Neuronal stem cell (in vitro differentiated cells): ENCODE measurements around the gene AMMECR1.
"Not testable (repeated sequence)": the region's sequence is repeated elsewhere in the genome, so short reads cannot be mapped to it uniquely, and the experiment has no call there.

ENCODE experiments used
- DNase-seq: peaks from one replicate; pipeline ENCODE4 v3.0.0-alpha.2; 2013; ENCODE audit warnings: low spot score
- H2AFZ ChIP-seq: one replicate; pipeline ENCODE4 v1.6.1; 2013; ENCODE audit warnings: mild to moderate bottlenecking, low read length, inconsistent platforms
- H2AK5ac ChIP-seq: 2 replicates; pipeline ENCODE4 v1.6.1; 2013; ENCODE audit warnings: low read depth, mild to moderate bottlenecking, inconsistent platforms, low read length, moderate library complexity, mixed read lengths
- H2BK120ac ChIP-seq: 2 replicates; pipeline ENCODE4 v1.6.1; 2013; ENCODE audit warnings: low read depth, mild to moderate bottlenecking, inconsistent platforms, low read length, moderate library complexity, mixed read lengths
- H2BK12ac ChIP-seq: one replicate; pipeline ENCODE4 v1.6.1; 2013; ENCODE audit warnings: low read length, inconsistent platforms
- H2BK15ac ChIP-seq: 2 replicates; pipeline ENCODE4 v1.6.1; 2013; ENCODE audit warnings: mild to moderate bottlenecking, low read length, inconsistent platforms, mixed read lengths
- H2BK5ac ChIP-seq: one replicate; pipeline ENCODE4 v1.6.1; 2013; ENCODE audit warnings: inconsistent platforms, mild to moderate bottlenecking, low read length, moderate library complexity
- H3K14ac ChIP-seq: one replicate; pipeline ENCODE4 v1.6.1; 2013; ENCODE audit warnings: low read length, inconsistent platforms
- H3K18ac ChIP-seq: 2 replicates; pipeline ENCODE4 v1.6.1; 2013; ENCODE audit warnings: low read length, inconsistent platforms
- H3K23ac ChIP-seq: 2 replicates; pipeline ENCODE4 v1.6.1; 2013; ENCODE audit warnings: low read depth, mild to moderate bottlenecking, mixed read lengths, low read length, inconsistent platforms; ENCODE audit not compliant: poor library complexity
- H3K27ac ChIP-seq: replicated peaks from 3 replicates; pipeline ENCODE4 v1.5.1; 2013; ENCODE audit warnings: low read length, inconsistent platforms
- H3K27me3 ChIP-seq, 3 experiments: 2 replicates each; pipeline ENCODE4 v1.6.1; 2013; ENCODE audit warnings: low read length in 3 of 3, mild to moderate bottlenecking in 2 of 3, inconsistent platforms in 1 of 3, low read depth in 1 of 3, mixed read lengths in 1 of 3, moderate library complexity in 1 of 3; ENCODE audit not compliant: control insufficient read depth in 3 of 3, insufficient read depth in 3 of 3
- H3K36me3 ChIP-seq, 2 donors: replicated peaks in 1 of 2; 2 replicates each; pipeline ENCODE4 v1.6.1; 2013; ENCODE audit warnings: low read length in 2 of 2; ENCODE audit not compliant: control insufficient read depth in 2 of 2, insufficient read depth in 2 of 2
- H3K4ac ChIP-seq: 2 replicates; pipeline ENCODE4 v1.6.1; 2013; ENCODE audit warnings: inconsistent platforms, mild to moderate bottlenecking, low read length, moderate library complexity
- H3K4me1 ChIP-seq, 2 donors: 1 replicate in 1 of 2; 2 replicates in 1 of 2; pipeline ENCODE4 v1.6.1; 2013; ENCODE audit warnings: low read length in 2 of 2, low read depth in 1 of 2; ENCODE audit not compliant: control insufficient read depth in 2 of 2, insufficient read depth in 1 of 2
- H3K4me2 ChIP-seq: one replicate; pipeline ENCODE4 v1.6.1; 2013; ENCODE audit warnings: mild to moderate bottlenecking, low read length, inconsistent platforms; ENCODE audit not compliant: insufficient read depth, poor library complexity, severe bottlenecking
- H3K4me3 ChIP-seq, 2 donors: 2 replicates each; pipeline ENCODE4 v1.5.1; 2013; ENCODE audit warnings: low read length in 2 of 2, mild to moderate bottlenecking in 2 of 2, inconsistent platforms in 1 of 2, moderate library complexity in 1 of 2
- H3K79me1 ChIP-seq: one replicate; pipeline ENCODE4 v1.6.1; 2013; ENCODE audit warnings: low read depth, mild to moderate bottlenecking, inconsistent platforms, low read length, moderate library complexity
- H3K9ac ChIP-seq: one replicate; pipeline ENCODE4 v1.6.1; 2013; ENCODE audit warnings: mild to moderate bottlenecking, low read depth, low read length, inconsistent platforms; ENCODE audit not compliant: poor library complexity
- H3K9me3 ChIP-seq, 2 donors: replicated peaks in 1 of 2; 2 replicates each; pipeline versions ENCODE3 to v1.6.1; 2013; ENCODE audit warnings: low read length in 2 of 2, mild to moderate bottlenecking in 2 of 2, inconsistent platforms in 1 of 2, low read depth in 1 of 2, mixed read lengths in 1 of 2, moderate library complexity in 1 of 2; ENCODE audit not compliant: control insufficient read depth in 2 of 2, insufficient read depth in 1 of 2
- H4K8ac ChIP-seq: one replicate; pipeline ENCODE4 v1.6.1; 2013; ENCODE audit warnings: low read depth, mild to moderate bottlenecking, inconsistent platforms, low read length, moderate library complexity
- H4K91ac ChIP-seq: one replicate; pipeline ENCODE4 v1.6.1; 2013; ENCODE audit warnings: low read length, low read depth, mild to moderate bottlenecking, inconsistent platforms; ENCODE audit not compliant: poor library complexity
- WGBS, 2 donors: extraction: QIAGEN DNeasy Blood & Tissue Kit; methylation state at CpG; one replicate each; pipeline ENCODE4 v1.1.7; 2013; ENCODE audit warnings: missing lambda C conversion rate in 2 of 2, mixed read lengths in 1 of 2; ENCODE audit not compliant: insufficient read length in 2 of 2, insufficient replicate concordance in 1 of 2; ENCODE audit errors: extremely low coverage in 2 of 2; 5-methylcytosine and 5-hydroxymethylcytosine counted together

AMMECR1 gene

GRCh38 chrX:110157444-110157843, 160.4 kb downstream of the AMMECR1 start:
- Histone ChIP-seq H2BK15ac (no peak overlapping the region), H3K4me1 (peaks cover 0 to 2% of the 10 kb centered on the region in 2 donors), H3K18ac (no peak overlapping the region), H4K8ac (no peak overlapping the region), H3K4ac (no peak overlapping the region), H3K9ac (no peak overlapping the region), H4K91ac (no peak overlapping the region), H3K4me3 (no peak overlapping the region), H3K79me1 (peaks cover 1% of the 10 kb centered on the region), H3K4me2 (no peak overlapping the region), H3K36me3 (peaks cover 0 to 4% of the 10 kb centered on the region in 2 donors), H2BK120ac (no peak overlapping the region), H3K27me3 (no peaks in the 10 kb centered on the region), H3K23ac (no peak overlapping the region), H2AFZ (no peak overlapping the region), H2BK12ac (no peak overlapping the region), H3K27ac (no peak overlapping the region), H2AK5ac (no peak overlapping the region), H3K14ac (no peak overlapping the region), H3K9me3 (no peaks in the 10 kb centered on the region), H2BK5ac (no peak overlapping the region)
- WGBS, 2 donors = 100% methylated on average over 1 of the region's 1 CpG; no CpG with 5 or more reads in 1 of the 2 donors
- no peak for DNase-seq

- DNase-seq = no peak
- no peak overlapping the region for H4K8ac ChIP-seq
- H3K9ac ChIP-seq = no peak overlapping the region
- no peak overlapping the region for H2BK120ac ChIP-seq
- no peak overlapping the region for H2BK5ac ChIP-seq
- H2AK5ac ChIP-seq = no peak overlapping the region
- no peak overlapping the region for H3K4me2 ChIP-seq
- no peak overlapping the region for H3K23ac ChIP-seq
- no peak overlapping the region for H3K14ac ChIP-seq
- H3K27ac ChIP-seq = no peak overlapping the region
- no CpG with 5 or more reads among the region's 6 CpGs for WGBS, 2 donors
- peaks cover 0 to 2% of the 10 kb centered on the region in 2 donors for H3K4me1 ChIP-seq
- H3K4ac ChIP-seq = no peak overlapping the region
- no peaks in the 10 kb centered on the region for H3K9me3 ChIP-seq
- H2AFZ ChIP-seq = no peak overlapping the region
- peaks cover 1% of the 10 kb centered on the region for H3K79me1 ChIP-seq
- H2BK15ac ChIP-seq = no peak overlapping the region
- H3K27me3 ChIP-seq = no peaks in the 10 kb centered on the region
- H3K4me3 ChIP-seq = no peak overlapping the region
- no peak overlapping the region for H4K91ac ChIP-seq
- peaks cover 0 to 4% of the 10 kb centered on the region in 2 donors for H3K36me3 ChIP-seq
- H2BK12ac ChIP-seq = no peak overlapping the region
- no peak overlapping the region for H3K18ac ChIP-seq
Observed at GRCh38 chrX:110156167-110156754, 161.6 kb downstream of the AMMECR1 start.

GRCh38 chrX:110155759-110156158, 162.1 kb downstream of the AMMECR1 start:
- Histone ChIP-seq H3K4ac (no peak overlapping the region), H3K23ac (no peak overlapping the region), H2BK120ac (no peak overlapping the region), H3K27me3 (no peaks in the 10 kb centered on the region), H3K4me1 (peaks cover 0 to under 1% of the 10 kb centered on the region in 2 donors), H2BK12ac (no peak overlapping the region), H3K27ac (no peak overlapping the region), H3K9me3 (no peaks in the 10 kb centered on the region), H3K14ac (no peak overlapping the region), H3K18ac (no peak overlapping the region), H2AFZ (no peak overlapping the region), H4K91ac (no peak overlapping the region), H3K9ac (no peak overlapping the region), H2AK5ac (no peak overlapping the region), H3K36me3 (peaks cover 0 to 4% of the 10 kb centered on the region in 2 donors), H3K79me1 (no peaks in the 10 kb centered on the region), H3K4me2 (no peak overlapping the region), H2BK15ac (no peak overlapping the region), H3K4me3 (no peak overlapping the region), H2BK5ac (no peak overlapping the region), H4K8ac (no peak overlapping the region)
- no CpG with 5 or more reads among the region's 1 CpG for WGBS, 2 donors
- DNase-seq = no peak

GRCh38 chrX:110154328-110154727, 163.6 kb downstream of the AMMECR1 start:
- not testable (repeated sequence) for H2BK15ac ChIP-seq, H3K4me3 ChIP-seq, H3K36me3 ChIP-seq, H2BK120ac ChIP-seq, H3K79me1 ChIP-seq, H3K27ac ChIP-seq, H2BK12ac ChIP-seq, DNase-seq, H3K4ac ChIP-seq, H3K18ac ChIP-seq, H4K8ac ChIP-seq, H2AK5ac ChIP-seq, H3K4me1 ChIP-seq, H3K9me3 ChIP-seq, H3K27me3 ChIP-seq, H2BK5ac ChIP-seq, H3K14ac ChIP-seq, H4K91ac ChIP-seq, H3K4me2 ChIP-seq, H3K23ac ChIP-seq, H3K9ac ChIP-seq, H2AFZ ChIP-seq
- no CpG with 5 or more reads among the region's 5 CpGs for WGBS, 2 donors
